HG03196 (cell line): Measurements from ENCODE around the gene RPS16.

ENCODE experiments used
- ATAC-seq: cut with Tn5 transposase; IDR thresholded peaks from one replicate; pipeline ENCODE4 v1.9.1; 2021; ENCODE audit not compliant: unreplicated experiment

The RPS16 gene

DNA sequence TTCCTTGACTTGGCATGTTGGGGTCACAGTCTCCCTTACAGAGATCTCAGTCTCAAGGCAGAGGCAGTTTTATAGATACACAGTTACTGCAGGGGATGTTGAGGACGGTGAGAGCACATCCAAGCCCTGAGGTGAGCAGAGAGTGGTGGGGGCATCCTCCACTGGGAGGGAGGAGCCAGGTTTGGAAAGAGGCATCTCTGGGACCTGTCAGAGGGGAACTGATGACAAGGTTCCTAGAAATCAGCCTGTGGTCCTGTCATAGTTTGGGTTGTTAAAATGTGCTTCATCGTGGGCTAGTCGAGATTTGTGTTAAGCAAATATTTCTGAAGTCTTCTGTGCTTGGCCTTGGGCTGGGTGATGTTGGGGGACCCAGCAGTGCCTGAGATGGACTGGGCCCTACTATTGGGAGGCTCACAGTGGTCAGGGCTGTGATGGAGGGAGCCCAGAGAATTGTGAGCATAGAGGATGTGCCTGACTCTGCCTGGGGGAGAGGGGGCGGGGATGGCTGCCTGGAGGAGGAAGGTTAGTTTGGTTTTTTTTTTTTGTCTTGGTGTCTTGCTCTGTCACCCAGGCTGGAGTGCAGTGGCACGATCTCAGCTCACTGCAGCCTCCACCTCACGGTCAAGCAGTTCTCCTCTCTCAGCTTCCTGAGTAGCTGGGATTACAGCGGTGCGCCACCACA, 13.5 kb upstream of the RPS16 start:
- ATAC-seq: no peak

DNA sequence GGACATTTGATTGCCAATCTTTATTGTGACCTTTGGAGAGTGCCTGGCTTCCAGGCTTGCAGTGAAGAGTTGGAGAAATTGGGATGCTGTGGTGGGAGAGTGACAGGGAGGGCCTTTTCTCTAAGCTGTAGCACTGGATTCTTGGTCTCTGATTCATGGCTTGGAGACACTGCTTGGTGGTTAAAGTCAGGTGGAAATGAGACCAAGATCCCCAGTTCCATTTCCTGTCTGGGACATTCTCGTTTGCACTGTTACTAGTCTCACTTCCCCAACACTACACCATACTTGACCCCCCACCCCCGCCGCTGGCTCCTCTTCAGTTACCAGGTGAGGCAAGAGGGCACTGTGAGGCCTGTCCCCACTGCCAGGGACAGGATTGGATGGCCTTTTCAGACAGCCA, 12.5 kb upstream of the RPS16 start:
- ATAC-seq: no peak

GRCh38 chr19:39446365-39447084, 10.8 kb upstream of the RPS16 start:
- no peak for ATAC-seq

DNA sequence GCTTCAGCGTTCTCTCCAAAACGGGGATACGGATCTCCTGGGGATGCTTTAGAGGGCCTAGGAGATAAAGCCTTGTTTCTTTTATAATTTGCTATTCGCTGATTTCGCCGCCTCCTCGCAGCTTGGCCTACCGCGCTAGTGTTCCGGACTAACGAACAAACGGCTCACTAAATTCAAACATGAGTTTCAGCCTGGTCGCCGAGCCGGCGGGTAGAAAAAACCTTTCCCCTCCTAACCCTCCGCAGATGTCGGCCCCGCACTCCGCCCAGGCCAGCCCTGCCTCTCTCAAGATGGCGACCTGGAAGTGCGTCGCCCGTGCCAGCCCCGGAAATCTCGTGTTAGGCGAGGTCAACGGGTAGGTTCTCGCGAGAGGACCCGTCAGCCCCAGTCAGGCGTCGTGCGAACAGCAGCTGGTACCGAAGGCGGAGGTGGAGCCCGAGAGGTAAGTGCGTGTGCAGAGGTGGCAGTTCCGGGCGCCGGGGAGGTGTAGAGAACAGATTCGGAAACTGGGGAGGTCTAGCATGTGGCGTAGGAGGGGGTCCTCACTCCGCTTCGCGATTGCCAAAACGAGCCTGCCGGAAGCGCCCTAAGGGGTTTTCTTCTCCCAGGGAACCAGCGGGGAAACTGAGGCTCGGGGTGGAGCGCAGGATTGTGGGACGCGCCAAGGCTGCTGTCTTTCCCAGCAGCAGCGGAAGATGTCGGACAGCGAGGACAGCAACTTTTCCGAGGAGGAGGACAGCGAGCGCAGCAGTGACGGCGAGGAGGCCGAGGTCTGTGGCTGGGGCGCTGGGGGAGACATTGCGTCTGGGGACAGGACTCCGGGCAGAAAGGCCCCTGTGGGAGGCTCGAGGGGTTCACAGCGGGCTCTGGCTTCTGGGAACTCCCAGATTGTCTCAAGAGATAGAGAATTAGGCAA, 9.7 kb upstream of the RPS16 start, which contains the start of gene SUPT5H:
Gene SUPT5H (plus strand): TSS at position 387 of the 916 bp plus-strand sequence. CDS start 309 bp downstream, at position 696.
- ATAC-seq: peak; percentile 84

DNA sequence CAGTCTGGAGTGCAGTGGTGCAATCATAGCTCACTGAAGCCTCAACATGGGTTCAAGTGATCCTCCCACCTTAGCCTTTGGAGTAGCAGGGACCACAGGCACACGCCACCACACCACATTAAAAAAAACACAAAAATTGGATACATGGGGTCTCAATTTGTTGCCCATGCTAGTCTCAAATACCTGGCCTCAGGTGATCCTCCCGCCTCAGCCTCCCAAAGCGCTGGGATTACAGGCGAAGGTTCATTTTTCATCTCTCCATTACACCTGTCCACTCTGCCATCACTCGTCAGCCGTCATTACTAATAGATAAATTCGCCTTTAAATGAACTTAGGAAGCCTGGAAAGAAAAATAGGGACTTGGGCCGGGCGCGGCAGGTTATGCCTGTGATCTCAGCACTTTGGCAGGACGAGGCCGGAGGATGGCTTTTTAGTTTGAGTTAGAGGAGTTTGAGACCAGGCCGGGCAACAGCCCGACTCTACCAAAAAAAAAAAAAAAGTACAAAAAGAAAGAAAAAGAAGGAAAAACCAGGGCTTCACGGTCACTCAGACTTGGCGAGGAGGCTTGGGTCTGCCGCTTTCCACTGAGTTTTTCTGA, 8.9 kb upstream of the RPS16 start:
- ATAC-seq: no peak

- no peak for ATAC-seq
These were observed 2.7 kb upstream of the RPS16 start for GRCh38 chr19:39438270-39438934.

GRCh38 chr19:39436350-39436716, 584 bp upstream of the RPS16 start:
- ATAC-seq: no peak

GRCh38 chr19:39434123-39435076, 1.3 kb downstream of the RPS16 start:
- no peak for ATAC-seq

- ATAC-seq: no peak
These were observed 2.2 kb downstream of the RPS16 start for GRCh38 chr19:39433480-39434079.

DNA sequence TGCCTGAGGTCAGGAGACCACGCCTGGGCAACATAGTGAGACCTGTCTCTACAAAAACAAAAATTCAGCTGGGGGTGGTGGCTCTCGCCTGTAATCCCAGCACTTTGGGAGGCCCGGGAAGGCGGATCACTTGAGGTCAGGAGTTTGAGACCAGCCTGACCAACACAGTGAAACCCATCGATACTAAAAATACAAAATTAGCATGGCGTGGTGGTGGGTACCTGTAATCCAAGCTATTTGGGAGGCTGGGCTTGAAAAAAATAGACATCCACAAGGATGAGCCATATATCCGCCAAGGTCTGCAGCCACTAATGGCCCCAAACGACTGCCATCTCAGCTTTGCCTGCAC, 3.1 kb downstream of the RPS16 start:
- ATAC-seq: no peak

DNA sequence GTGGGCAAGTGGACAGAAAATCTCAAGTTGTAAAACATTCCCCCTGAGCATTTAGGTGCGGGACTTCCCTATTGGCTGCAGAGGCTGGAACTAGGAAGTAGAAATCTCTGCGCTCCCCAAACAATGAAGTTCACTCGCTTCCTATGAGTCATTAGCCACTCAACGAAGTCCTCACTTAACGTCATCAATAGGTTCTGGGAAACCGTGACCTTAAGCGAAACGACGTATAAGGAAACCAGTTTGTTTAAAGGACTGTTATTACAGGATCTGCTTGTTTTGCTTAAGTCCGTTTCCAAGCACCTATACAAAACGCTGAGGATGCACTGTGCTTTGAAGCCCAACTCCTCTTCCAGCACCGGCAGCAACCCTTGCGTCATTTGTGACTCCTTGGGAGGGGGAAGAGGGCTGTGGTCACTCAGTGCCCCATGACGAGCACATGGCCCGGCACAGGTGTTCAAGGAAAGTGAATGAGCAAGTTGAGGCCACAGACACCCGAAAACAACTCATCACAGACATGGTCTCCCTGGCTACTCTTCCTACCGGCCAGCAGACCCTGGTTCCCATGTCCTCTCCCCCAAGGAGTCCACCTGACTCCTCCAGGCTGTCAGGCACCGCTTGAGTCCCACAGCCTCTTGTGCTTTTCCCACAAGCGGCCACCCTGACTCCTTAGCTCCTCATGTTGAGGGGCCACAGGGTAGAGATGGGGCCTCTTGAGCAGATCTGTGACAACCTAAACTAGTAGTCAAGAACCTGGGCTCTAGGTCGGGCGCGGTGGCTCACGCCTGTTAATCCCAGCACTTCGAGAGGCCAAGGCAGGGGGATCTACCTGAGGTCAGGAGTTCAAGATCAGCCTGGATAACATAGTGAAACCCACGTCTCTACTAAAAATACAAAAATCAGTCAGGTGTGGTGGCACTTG, 4.8 kb downstream of the RPS16 start:
- ATAC-seq: no peak

DNA sequence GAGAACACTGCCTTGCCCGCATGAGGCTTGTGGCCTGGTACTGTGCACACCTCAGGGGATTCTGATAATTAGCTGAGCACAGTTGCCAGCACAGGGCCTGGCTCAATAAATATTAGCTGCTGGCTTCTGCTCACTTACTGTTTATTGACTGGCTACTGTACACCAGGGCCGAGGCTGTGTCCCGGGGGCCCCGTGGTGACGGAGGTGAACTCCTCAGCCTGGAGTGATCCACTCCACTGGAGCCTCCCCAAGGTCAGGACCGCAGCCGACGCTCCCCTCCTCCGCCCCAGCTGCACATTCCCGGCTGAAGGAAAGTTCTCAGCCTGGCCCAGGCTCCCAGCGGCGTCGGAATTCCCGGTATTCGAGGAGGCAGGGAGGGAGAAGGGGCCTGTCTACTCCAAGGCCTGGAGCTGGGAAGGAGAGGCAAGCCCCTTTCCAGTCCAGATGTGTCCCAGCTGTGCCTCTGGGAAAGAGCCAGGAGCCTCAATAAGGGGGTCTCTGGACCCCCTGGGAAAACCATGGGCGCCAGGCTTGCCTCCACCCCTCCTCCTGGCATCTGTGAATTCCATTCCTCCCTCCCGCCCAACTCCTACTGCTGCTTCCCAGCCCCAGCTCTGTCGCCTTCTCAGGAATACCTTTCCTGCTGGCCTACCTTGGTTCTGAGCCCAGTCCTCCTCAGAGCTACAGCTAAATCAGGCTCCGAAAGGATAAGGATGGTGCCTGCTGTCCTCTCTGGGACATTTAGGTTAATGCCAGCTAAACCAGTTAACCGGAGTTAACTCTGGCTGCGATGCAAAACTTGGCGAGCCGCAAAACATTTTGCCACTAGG, 7.3 kb downstream of the RPS16 start:
- ATAC-seq: no peak

DNA sequence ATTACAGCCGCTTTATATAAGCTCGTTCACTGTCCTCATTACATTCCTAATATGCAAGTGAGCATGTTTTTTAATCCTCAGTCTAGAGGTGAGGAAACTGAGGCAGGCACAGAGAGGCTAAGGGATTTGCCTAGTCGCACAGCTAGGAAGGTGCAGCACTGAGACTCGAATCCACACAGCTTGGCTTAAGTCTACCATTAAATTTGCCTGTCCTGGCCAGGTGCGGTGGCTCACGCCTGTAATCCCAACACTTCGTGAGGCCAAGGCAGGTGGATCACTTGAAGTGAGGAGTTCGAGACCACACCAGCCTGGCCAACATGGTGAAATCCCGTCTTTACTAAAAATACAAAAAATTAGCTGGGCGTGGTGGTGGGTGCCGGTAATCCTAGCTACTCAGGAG, 8.0 kb downstream of the RPS16 start:
- ATAC-seq: no peak

- no peak for ATAC-seq
These were observed 9.6 kb downstream of the RPS16 start for GRCh38 chr19:39426170-39426569.

GRCh38 chr19:39425744-39426143, 10.0 kb downstream of the RPS16 start:
- no peak for ATAC-seq

DNA sequence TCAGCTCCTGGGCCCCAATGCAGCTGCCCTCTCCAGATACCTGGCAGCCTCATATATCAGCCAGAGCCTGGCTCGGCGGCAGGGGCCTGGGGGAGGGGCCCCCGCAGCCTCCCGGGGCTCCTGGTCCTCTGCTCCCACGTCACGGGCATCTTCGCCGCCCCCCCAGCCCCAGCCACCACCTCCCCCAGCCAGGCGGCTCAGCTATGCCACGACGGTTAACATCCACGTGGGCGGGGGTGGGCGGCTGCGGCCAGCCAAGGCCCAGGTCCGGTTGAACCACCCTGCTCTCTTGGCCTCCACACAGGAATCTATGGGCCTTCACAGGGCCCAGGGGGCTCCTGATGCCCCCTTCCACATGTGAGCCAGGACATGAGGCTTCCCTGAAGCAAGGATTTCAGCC, 10.8 kb downstream of the RPS16 start:
- ATAC-seq: no peak
